Measurements from ENCODE around the gene RYR3. TPM values are rescaled to one million over a fixed set of nuclear protein-coding genes. Genes with fewer than 3 reads are reported as not detected.

Gene RYR3
- total RNA-seq, 5 donors from 2014 or later (not counting 1 experiment from before 2014, with no cell fraction given), result 0.03 to 0.07 (median 0.04) TPM; not detected in 1

DNA sequence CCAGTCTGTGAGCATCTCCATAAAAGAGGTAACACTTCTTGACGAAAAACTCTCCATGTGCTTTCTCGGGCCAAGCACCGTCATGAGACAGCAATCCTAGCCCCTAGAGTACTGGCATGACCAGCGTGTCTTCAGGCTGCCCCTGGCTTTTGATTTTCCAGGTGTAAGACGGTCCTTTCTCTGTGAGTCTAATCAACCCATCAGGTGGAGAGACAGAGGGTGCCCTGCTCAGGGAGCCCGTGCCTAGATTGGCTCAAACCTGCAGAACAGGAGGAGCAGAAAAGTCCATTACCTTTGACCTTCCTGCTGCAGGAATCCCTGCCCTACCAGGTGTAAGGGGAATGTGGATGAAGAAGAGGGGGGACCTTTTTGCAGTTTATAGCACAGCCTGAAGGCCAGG lies 548.1 kb downstream of the RYR3 start:
- Mint-ChIP-seq H3K36me3 (peaks cover 14% of the 10 kb centered on the region), H3K9me3 (no peaks in the 10 kb centered on the region), H3K4me3 (no peak overlapping the region), H3K4me1 (no peaks in the 10 kb centered on the region), H3K27ac (no peak overlapping the region), H3K27me3 (no peaks in the 10 kb centered on the region)
- H3K36me3 ChIP-seq (ENCODE audit: control insufficient read depth in 2 of 2, extremely low read depth in 1 of 2, insufficient read depth in 1 of 2, low read length in 1 of 2), result peaks cover 0 to 2% of the 10 kb centered on the region in 2 donors
- no peak for ATAC-seq (replicated peaks in 1 of 4)
- ChIA-PET POLR2A (no interaction called here), CTCF (no interaction called here)
- DNase-seq, result no peak
- H3K27ac ChIP-seq (ENCODE audit: low read length), result no peak overlapping the region
- 98% methylated on average over 5 of the region's 6 CpGs for WGBS (ENCODE audit: insufficient coverage)
- no peak overlapping the region for H3K4me3 ChIP-seq (ENCODE audit: control insufficient read depth in 1 of 2, extremely low read depth in 1 of 2, low read length in 1 of 2)
- H3K27me3 ChIP-seq (replicated peaks in 1 of 2; ENCODE audit: control insufficient read depth in 2 of 2, extremely low read depth in 1 of 2, insufficient read depth in 2 of 2, low read length in 1 of 2), result no peaks in the 10 kb centered on the region
- H3K9me3 ChIP-seq, result no peaks in the 10 kb centered on the region
- H3K4me1 ChIP-seq (ENCODE audit: control insufficient read depth in 1 of 2, extremely low read depth in 1 of 2, insufficient read depth in 2 of 2, low read length in 2 of 2), result no peaks in the 10 kb centered on the region

DNA sequence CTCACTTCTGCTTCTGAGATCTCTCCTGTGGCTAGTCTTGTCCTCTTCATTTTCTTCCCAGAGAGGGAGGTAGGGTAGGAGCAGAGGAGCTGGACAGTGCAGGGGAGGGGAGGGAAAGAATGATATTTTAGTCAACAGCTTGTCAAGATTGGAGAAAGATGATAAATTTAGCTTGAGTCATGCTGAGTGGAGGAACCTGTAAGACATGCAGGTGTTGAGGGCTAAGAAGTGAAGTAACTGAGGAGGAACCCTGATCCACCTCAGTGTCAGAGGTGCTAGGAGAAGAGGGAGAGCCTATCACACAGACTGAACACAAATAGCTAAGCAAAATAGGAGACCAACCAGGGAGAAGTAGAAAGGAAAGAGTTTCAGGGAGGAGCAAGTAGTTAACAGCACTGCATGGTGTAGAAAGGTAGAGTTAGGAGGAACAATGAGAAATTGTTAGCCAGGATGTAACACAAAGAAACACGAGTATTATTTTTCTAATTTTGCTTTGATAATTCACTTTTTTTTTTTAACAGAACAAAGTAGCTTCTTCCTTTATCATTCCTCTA lies 549.3 kb downstream of the RYR3 start:
- Mint-ChIP-seq H3K4me3 (no peak overlapping the region), H3K27ac (no peak overlapping the region), H3K27me3 (no peaks in the 10 kb centered on the region), H3K9me3 (no peaks in the 10 kb centered on the region), H3K4me1 (no peaks in the 10 kb centered on the region), H3K36me3 (peaks cover 24% of the 10 kb centered on the region)
- DNase-seq (no peak), ATAC-seq (replicated peaks in 1 of 4) (no peak)
- no CpG with 5 or more reads among the region's 1 CpG for WGBS (ENCODE audit: insufficient coverage)
- Histone ChIP-seq H3K9me3 (no peaks in the 10 kb centered on the region), H3K27me3 (replicated peaks in 1 of 2; ENCODE audit: control insufficient read depth in 2 of 2, extremely low read depth in 1 of 2, insufficient read depth in 2 of 2, low read length in 1 of 2) (no peaks in the 10 kb centered on the region), H3K27ac (ENCODE audit: low read length) (no peak overlapping the region), H3K4me3 (ENCODE audit: control insufficient read depth in 1 of 2, extremely low read depth in 1 of 2, low read length in 1 of 2) (no peak overlapping the region), H3K4me1 (ENCODE audit: control insufficient read depth in 1 of 2, extremely low read depth in 1 of 2, insufficient read depth in 2 of 2, low read length in 2 of 2) (no peaks in the 10 kb centered on the region), H3K36me3 (ENCODE audit: control insufficient read depth in 2 of 2, extremely low read depth in 1 of 2, insufficient read depth in 1 of 2, low read length in 1 of 2) (peaks cover 0 to 2% of the 10 kb centered on the region in 2 donors)
- ChIA-PET POLR2A (no interaction called here), CTCF (no interaction called here)

DNA sequence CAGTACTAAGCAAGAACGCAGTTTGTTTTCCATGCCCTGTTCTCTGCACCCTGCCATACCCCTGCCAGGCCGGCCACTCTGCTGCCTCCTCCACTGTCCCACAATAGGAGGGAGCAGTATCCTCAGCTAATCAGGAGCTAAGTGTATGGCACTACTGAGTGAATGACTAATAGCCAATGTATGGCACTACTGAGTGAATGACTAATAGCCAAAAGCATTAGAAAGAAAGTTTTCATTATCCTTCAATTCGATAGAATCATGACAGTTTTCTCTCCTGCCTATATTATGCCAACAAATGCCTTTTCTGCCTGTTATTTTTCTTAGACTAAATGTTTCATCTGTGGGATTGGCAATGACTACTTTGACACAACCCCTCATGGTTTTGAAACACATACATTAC lies 550.0 kb downstream of the RYR3 start:
- H3K4me1 ChIP-seq (ENCODE audit: control insufficient read depth in 1 of 2, extremely low read depth in 1 of 2, insufficient read depth in 2 of 2, low read length in 2 of 2), result no peaks in the 10 kb centered on the region
- H3K27ac ChIP-seq (ENCODE audit: low read length), result no peak overlapping the region
- no peak for ATAC-seq (replicated peaks in 1 of 4)
- no peak overlapping the region for H3K4me3 ChIP-seq (ENCODE audit: control insufficient read depth in 1 of 2, extremely low read depth in 1 of 2, low read length in 1 of 2)
- no CpG with 5 or more reads among the region's 3 CpGs for WGBS (ENCODE audit: insufficient coverage)
- no peak overlapping the region for H3K4me3 Mint-ChIP-seq
- H3K36me3 Mint-ChIP-seq, result peaks cover 31% of the 10 kb centered on the region
- peaks cover 0 to 2% of the 10 kb centered on the region in 2 donors for H3K36me3 ChIP-seq (ENCODE audit: control insufficient read depth in 2 of 2, extremely low read depth in 1 of 2, insufficient read depth in 1 of 2, low read length in 1 of 2)
- no peak for DNase-seq
- H3K9me3 Mint-ChIP-seq, result no peaks in the 10 kb centered on the region
- no peaks in the 10 kb centered on the region for H3K27me3 ChIP-seq (replicated peaks in 1 of 2; ENCODE audit: control insufficient read depth in 2 of 2, extremely low read depth in 1 of 2, insufficient read depth in 2 of 2, low read length in 1 of 2)
- H3K27ac Mint-ChIP-seq, result no peak overlapping the region
- ChIA-PET POLR2A (no interaction called here), CTCF (no interaction called here)
- no peaks in the 10 kb centered on the region for H3K27me3 Mint-ChIP-seq
- H3K4me1 Mint-ChIP-seq, result no peaks in the 10 kb centered on the region
- no peaks in the 10 kb centered on the region for H3K9me3 ChIP-seq

DNA sequence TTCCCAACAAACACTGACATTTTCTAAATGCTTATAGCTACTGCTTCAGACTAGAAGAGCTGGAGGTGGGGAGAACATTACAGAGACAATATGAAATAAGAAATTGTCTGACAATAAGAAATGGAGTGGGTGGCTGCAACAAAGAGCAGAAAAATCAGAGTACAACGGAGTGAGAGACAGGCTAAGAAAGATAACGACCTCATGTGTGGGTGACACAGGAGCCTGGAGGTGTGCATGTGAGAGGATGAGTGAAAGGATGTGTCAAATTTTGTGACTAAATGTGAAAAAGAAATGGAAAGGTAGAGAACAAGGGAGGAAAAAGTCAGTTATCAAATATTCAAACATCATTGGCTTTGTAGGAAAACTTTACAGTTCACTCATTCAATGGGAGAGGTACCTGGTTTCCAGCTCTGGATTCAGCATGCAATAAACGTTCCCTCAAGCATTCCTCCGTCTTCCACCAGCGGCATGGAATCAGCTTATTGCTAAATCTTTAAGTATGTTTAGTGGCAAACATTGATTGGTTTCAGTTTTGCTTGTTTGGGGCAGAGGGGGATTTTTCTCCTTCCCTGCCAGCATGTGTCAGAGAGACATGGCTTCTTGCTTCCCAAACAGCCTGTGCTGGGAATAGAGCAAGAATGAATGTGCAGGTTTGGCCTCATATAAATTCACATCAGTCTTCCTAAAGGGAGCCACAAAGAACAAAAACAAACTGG lies 553.8 kb downstream of the RYR3 start:
- Mint-ChIP-seq H3K9me3 (no peaks in the 10 kb centered on the region), H3K27ac (no peak overlapping the region), H3K36me3 (peaks cover 52% of the 10 kb centered on the region), H3K27me3 (no peaks in the 10 kb centered on the region), H3K4me3 (no peak overlapping the region), H3K4me1 (no peaks in the 10 kb centered on the region)
- Histone ChIP-seq H3K36me3 (ENCODE audit: control insufficient read depth in 2 of 2, extremely low read depth in 1 of 2, insufficient read depth in 1 of 2, low read length in 1 of 2) (peaks cover 2 to 7% of the 10 kb centered on the region in 2 donors), H3K4me3 (ENCODE audit: control insufficient read depth in 1 of 2, extremely low read depth in 1 of 2, low read length in 1 of 2) (no peak overlapping the region), H3K27ac (ENCODE audit: low read length) (no peak overlapping the region), H3K27me3 (replicated peaks in 1 of 2; ENCODE audit: control insufficient read depth in 2 of 2, extremely low read depth in 1 of 2, insufficient read depth in 2 of 2, low read length in 1 of 2) (no peaks in the 10 kb centered on the region), H3K4me1 (ENCODE audit: control insufficient read depth in 1 of 2, extremely low read depth in 1 of 2, insufficient read depth in 2 of 2, low read length in 2 of 2) (no peaks in the 10 kb centered on the region), H3K9me3 (no peaks in the 10 kb centered on the region)
- 43% methylated on average over 1 of the region's 5 CpGs for WGBS (ENCODE audit: insufficient coverage)
- ATAC-seq (replicated peaks in 1 of 4), result no peak
- no peak for DNase-seq
- POLR2A ChIA-PET, result no interaction called here
- CTCF ChIA-PET, result no interaction called here

- Mint-ChIP-seq H3K9me3 (no peaks in the 10 kb centered on the region), H3K4me3 (no peak overlapping the region), H3K27me3 (no peaks in the 10 kb centered on the region), H3K36me3 (peaks cover 54% of the 10 kb centered on the region), H3K27ac (no peak overlapping the region), H3K4me1 (no peaks in the 10 kb centered on the region)
- CTCF ChIA-PET, result no interaction called here
- Histone ChIP-seq H3K9me3 (no peaks in the 10 kb centered on the region), H3K27ac (ENCODE audit: low read length) (no peak overlapping the region), H3K27me3 (replicated peaks in 1 of 2; ENCODE audit: control insufficient read depth in 2 of 2, extremely low read depth in 1 of 2, insufficient read depth in 2 of 2, low read length in 1 of 2) (no peaks in the 10 kb centered on the region), H3K36me3 (ENCODE audit: control insufficient read depth in 2 of 2, extremely low read depth in 1 of 2, insufficient read depth in 1 of 2, low read length in 1 of 2) (peaks cover 2 to 7% of the 10 kb centered on the region in 2 donors), H3K4me1 (ENCODE audit: control insufficient read depth in 1 of 2, extremely low read depth in 1 of 2, insufficient read depth in 2 of 2, low read length in 2 of 2) (no peaks in the 10 kb centered on the region), H3K4me3 (ENCODE audit: control insufficient read depth in 1 of 2, extremely low read depth in 1 of 2, low read length in 1 of 2) (no peak overlapping the region)
- 100% methylated on average over 4 of the region's 6 CpGs for WGBS (ENCODE audit: insufficient coverage)
- POLR2A ChIA-PET, result no interaction called here
- ATAC-seq (replicated peaks in 1 of 4) (no peak), DNase-seq (no peak)
Measured at GRCh38 chr15:33865416-33865815, 554.6 kb downstream of the RYR3 start.

DNA sequence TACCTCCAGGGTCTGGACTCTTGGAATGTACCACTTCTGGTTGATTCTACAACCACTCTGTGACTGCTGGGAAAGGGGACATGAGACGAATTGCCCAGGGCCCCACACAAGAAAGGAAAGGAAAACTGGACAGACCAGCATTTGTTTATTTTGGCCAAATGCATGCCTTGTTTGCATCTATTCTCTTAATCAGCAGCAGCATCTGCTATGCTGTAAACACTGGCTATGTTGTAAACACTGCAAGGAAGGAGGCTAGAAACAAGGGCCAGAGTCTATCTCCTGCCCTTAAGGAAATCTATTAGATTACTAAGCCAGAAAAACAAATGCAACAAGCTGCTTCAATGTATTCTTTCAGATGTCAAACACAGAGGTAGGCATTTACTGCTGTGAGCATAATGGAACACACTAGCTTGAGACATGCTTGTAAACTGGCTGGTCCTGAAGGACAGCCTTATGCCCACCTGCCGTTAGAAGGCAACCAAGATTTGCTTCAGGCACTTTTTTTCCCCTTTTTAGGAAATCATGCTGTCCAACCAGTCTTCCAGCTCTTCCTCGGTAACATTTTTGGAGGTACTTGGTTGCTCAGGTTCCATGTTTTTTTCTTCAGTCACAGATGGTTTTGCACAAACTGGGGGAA lies 555.5 kb downstream of the RYR3 start:
- H3K27me3 ChIP-seq (replicated peaks in 1 of 2; ENCODE audit: control insufficient read depth in 2 of 2, extremely low read depth in 1 of 2, insufficient read depth in 2 of 2, low read length in 1 of 2), result no peaks in the 10 kb centered on the region
- no peak overlapping the region for H3K27ac ChIP-seq (ENCODE audit: low read length)
- Mint-ChIP-seq H3K4me1 (no peaks in the 10 kb centered on the region), H3K4me3 (no peak overlapping the region), H3K27me3 (no peaks in the 10 kb centered on the region), H3K9me3 (no peaks in the 10 kb centered on the region), H3K27ac (no peak overlapping the region), H3K36me3 (peaks cover 54% of the 10 kb centered on the region)
- H3K4me3 ChIP-seq (ENCODE audit: control insufficient read depth in 1 of 2, extremely low read depth in 1 of 2, low read length in 1 of 2), result no peak overlapping the region
- no peaks in the 10 kb centered on the region for H3K4me1 ChIP-seq (ENCODE audit: control insufficient read depth in 1 of 2, extremely low read depth in 1 of 2, insufficient read depth in 2 of 2, low read length in 2 of 2)
- 80% methylated on average over 2 of the region's 3 CpGs for WGBS (ENCODE audit: insufficient coverage)
- H3K36me3 ChIP-seq (ENCODE audit: control insufficient read depth in 2 of 2, extremely low read depth in 1 of 2, insufficient read depth in 1 of 2, low read length in 1 of 2), result peaks cover 2 to 7% of the 10 kb centered on the region in 2 donors
- no peaks in the 10 kb centered on the region for H3K9me3 ChIP-seq
- DNase-seq (no peak), ATAC-seq (replicated peaks in 1 of 4) (no peak)
- ChIA-PET CTCF (no interaction called here), POLR2A (no interaction called here)
